ENCODE data around the gene RCSD1.

Gene RCSD1

DNA sequence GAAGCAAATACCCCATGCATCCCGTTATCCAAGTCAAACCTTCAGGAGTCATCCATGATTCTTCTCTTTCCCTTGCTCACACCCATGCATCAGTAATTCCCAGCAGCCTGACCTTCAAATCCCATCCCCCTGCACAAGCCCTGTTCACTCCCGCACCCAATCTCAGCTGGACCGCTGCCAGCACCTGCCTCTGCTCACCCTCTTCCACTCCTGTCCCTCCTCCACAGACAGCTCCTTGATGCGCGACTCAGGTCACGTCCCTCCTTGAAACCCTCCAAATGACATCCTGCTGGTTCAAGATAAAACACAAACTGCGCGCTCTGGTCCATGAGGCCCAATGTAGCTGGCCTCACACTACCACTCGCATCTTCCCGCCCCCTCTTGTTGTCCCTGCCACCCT lies 48.4 kb downstream of the RCSD1 start:
- Histone ChIP-seq H3K27me3 (replicated peaks) (no peaks in the 10 kb centered on the region), H3K4me3 (ENCODE audit: low read depth, low read length) (no peak overlapping the region), H3K27ac (no peak overlapping the region), H3K36me3 (replicated peaks) (no peaks in the 10 kb centered on the region)
- in situ Hi-C loops (cut with HindIII; ENCODE audit: low pct_ligation_motif_present, low sequenced_read_pairs) = no loop called here
- no peak for DNase-seq
- TF ChIP-seq CTCF (IDR thresholded peaks at IDR 0.05; ENCODE audit: low read depth, low read length, missing control alignments) = no peak

GRCh38 chr1:167678838-167679237 lies 48.8 kb downstream of the RCSD1 start:
- Histone ChIP-seq H3K4me3 (ENCODE audit: low read depth, low read length) (no peak overlapping the region), H3K27ac (no peak overlapping the region), H3K27me3 (replicated peaks) (no peaks in the 10 kb centered on the region), H3K36me3 (replicated peaks) (no peaks in the 10 kb centered on the region)
- no peak for DNase-seq
- in situ Hi-C loops (cut with HindIII; ENCODE audit: low pct_ligation_motif_present, low sequenced_read_pairs) = no loop called here
- no peak for TF ChIP-seq CTCF (IDR thresholded peaks at IDR 0.05; ENCODE audit: low read depth, low read length, missing control alignments)

DNA sequence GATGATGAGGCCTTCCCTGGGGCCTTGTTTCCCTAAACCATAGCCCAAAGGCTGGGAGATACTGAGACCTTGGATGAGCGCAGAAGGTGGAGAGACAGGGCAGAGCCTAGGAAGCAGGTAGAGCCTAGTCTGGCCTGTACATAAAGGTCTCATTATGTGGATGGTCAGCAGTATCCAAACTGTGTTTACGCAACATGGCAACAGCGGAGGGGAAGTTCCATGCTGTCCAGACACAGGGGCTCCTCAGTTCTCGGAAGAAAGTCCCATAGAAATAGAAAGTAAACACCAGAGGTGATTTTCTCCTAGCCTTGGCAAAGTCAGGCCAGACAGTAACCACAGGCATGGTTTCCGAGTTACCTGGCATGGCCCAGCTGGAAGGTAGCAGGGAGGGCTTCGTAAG lies 49.7 kb downstream of the RCSD1 start:
- H3K27ac ChIP-seq = no peak overlapping the region
- in situ Hi-C loops (cut with HindIII; ENCODE audit: low pct_ligation_motif_present, low sequenced_read_pairs) = no loop called here
- no peak overlapping the region for H3K4me3 ChIP-seq (ENCODE audit: low read depth, low read length)
- no peak for DNase-seq
- no peaks in the 10 kb centered on the region for H3K27me3 ChIP-seq (replicated peaks)
- no peaks in the 10 kb centered on the region for H3K36me3 ChIP-seq (replicated peaks)
- no peak for TF ChIP-seq CTCF (IDR thresholded peaks at IDR 0.05; ENCODE audit: low read depth, low read length, missing control alignments)

DNA sequence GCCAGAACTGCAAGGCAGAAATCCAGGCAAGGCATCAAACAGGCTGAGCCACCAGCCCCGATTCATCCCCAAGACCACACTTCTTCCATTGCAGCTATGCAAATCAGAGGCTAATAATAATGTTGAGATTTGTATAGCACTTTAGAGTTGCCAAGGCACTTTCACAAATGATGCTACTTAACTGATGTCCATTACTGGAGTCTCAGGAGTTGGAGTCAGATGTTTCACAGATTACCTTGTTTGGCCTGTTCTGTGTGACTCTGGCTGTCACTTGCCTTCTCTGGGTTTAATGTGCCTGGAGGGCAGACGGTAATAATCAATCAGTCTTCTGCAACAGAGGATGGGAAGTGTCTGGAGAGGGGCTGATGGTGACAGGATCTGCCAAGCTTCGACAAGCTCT lies 51.0 kb downstream of the RCSD1 start:
- H3K27me3 ChIP-seq (replicated peaks) = no peaks in the 10 kb centered on the region
- H3K4me3 ChIP-seq (ENCODE audit: low read depth, low read length) = no peak overlapping the region
- TF ChIP-seq CTCF (IDR thresholded peaks at IDR 0.05; ENCODE audit: low read depth, low read length, missing control alignments) = no peak
- H3K27ac ChIP-seq = no peak overlapping the region
- no peak for DNase-seq
- in situ Hi-C loops (cut with HindIII; ENCODE audit: low pct_ligation_motif_present, low sequenced_read_pairs) = no loop called here
- H3K36me3 ChIP-seq (replicated peaks) = no peaks in the 10 kb centered on the region

DNA sequence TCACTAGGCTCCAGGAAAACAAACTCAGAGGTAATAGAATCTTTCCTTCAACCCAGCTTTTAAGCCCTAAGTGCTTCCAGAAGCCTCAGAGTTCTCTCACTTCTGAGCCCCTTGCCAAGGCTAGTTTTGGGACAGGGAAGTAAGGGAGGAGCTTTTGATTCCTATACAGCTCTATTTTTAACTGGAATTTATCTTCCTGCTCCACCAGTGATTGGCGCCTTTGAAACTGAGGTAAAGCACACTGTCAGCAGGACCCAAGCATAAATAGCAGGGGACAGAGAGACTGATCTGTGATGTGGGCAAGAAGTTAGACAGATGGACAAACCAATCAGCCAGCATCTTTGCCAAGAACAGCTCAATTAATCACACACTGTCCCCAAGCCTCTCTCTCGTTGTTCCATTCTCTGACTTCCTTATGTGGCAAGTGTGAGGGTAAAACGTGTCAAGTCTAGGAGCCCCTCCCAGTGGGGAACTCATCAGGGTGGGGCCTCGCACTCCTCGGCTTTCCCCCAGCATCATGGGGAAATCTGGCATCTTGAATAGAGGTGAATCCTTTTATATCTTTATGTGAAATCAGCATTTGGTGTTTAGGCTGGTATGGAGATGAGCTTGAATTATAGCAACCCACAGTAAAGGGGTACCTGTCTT lies 51.5 kb downstream of the RCSD1 start:
- DNase-seq = no peak
- no peak for TF ChIP-seq CTCF (IDR thresholded peaks at IDR 0.05; ENCODE audit: low read depth, low read length, missing control alignments)
- no peak overlapping the region for H3K4me3 ChIP-seq (ENCODE audit: low read depth, low read length)
- no peaks in the 10 kb centered on the region for H3K27me3 ChIP-seq (replicated peaks)
- no peaks in the 10 kb centered on the region for H3K36me3 ChIP-seq (replicated peaks)
- no peak overlapping the region for H3K27ac ChIP-seq
- in situ Hi-C loops (cut with HindIII; ENCODE audit: low pct_ligation_motif_present, low sequenced_read_pairs) = no loop called here

- Histone ChIP-seq H3K27me3 (replicated peaks) (no peaks in the 10 kb centered on the region), H3K27ac (no peak overlapping the region), H3K36me3 (replicated peaks) (no peaks in the 10 kb centered on the region), H3K4me3 (ENCODE audit: low read depth, low read length) (no peak overlapping the region)
- DNase-seq = no peak
- in situ Hi-C loops (cut with HindIII; ENCODE audit: low pct_ligation_motif_present, low sequenced_read_pairs) = no loop called here
- TF ChIP-seq CTCF (IDR thresholded peaks at IDR 0.05; ENCODE audit: low read depth, low read length, missing control alignments) = no peak
Measured at GRCh38 chr1:167683226-167683625, 53.2 kb downstream of the RCSD1 start.
